HG02840 (cell line): ENCODE measurements around the gene ZNF408.

Experiments used
- ATAC-seq: cut with Tn5 transposase; IDR thresholded peaks from one replicate; pipeline ENCODE4 v1.9.1; 2021; ENCODE audit warnings: mild to moderate bottlenecking, moderate library complexity, moderate number of reproducible peaks; ENCODE audit not compliant: unreplicated experiment, low FRiP score

The ZNF408 gene

GRCh38 chr11:46724088-46724487 is 23.3 kb downstream of the ZNF408 start:
- no peak for ATAC-seq

- ATAC-seq, result no peak
Observed at GRCh38 chr11:46725338-46726205, 24.7 kb downstream of the ZNF408 start.

- ATAC-seq, result no peak
Observed at GRCh38 chr11:46726206-46726862, 25.5 kb downstream of the ZNF408 start.

GRCh38 chr11:46727952-46728658 is 27.3 kb downstream of the ZNF408 start:
- no peak for ATAC-seq

- ATAC-seq, result no peak
Observed at GRCh38 chr11:46728659-46729040, 27.8 kb downstream of the ZNF408 start.

- ATAC-seq, result no peak
Observed at GRCh38 chr11:46729110-46730027, 28.5 kb downstream of the ZNF408 start.

- ATAC-seq, result no peak
Observed at GRCh38 chr11:46731545-46731944, 30.7 kb downstream of the ZNF408 start.

- ATAC-seq, result no peak
Observed at GRCh38 chr11:46733234-46733633, 32.4 kb downstream of the ZNF408 start.

GRCh38 chr11:46736146-46736545 is 35.3 kb downstream of the ZNF408 start:
- ATAC-seq, result no peak

GRCh38 chr11:46736615-46737014 is 35.8 kb downstream of the ZNF408 start:
- ATAC-seq, result no peak

- ATAC-seq, result no peak
Observed at GRCh38 chr11:46737699-46738098, 36.9 kb downstream of the ZNF408 start.

- ATAC-seq, result no peak
Observed at GRCh38 chr11:46738887-46739286, 38.1 kb downstream of the ZNF408 start.

- ATAC-seq, result no peak
Observed at GRCh38 chr11:46741600-46742484, 41.0 kb downstream of the ZNF408 start.

GRCh38 chr11:46743043-46743442 is 42.2 kb downstream of the ZNF408 start:
- no peak for ATAC-seq

GRCh38 chr11:46743693-46744339 is 43.0 kb downstream of the ZNF408 start:
- no peak for ATAC-seq

GRCh38 chr11:46745328-46745727 is 44.5 kb downstream of the ZNF408 start:
- ATAC-seq, result no peak

GRCh38 chr11:46745995-46746394 is 45.2 kb downstream of the ZNF408 start:
- ATAC-seq, result no peak

GRCh38 chr11:46747150-46747549 is 46.3 kb downstream of the ZNF408 start:
- ATAC-seq, result no peak
